K562 (cell line): ENCODE data around the gene SPTAN1. TPM values are rescaled to one million over a fixed set of nuclear protein-coding genes. Genes with fewer than 3 reads are reported as not detected.

Source experiments
- ATAC-seq: fragments of 200-7000 bp; cut with Tn5 transposase; 3 replicates; pipeline ENCODE4 v1.9.1; 2020; ENCODE audit warnings: moderate library complexity
- BruUV-seq: library from RNA; stranded (reverse); fragments of 400-500 nt; replicated peaks from 2 replicates; lab custom pipeline; 2021; lab: Mats Ljungman, UMichigan
- CTCF ChIA-PET: fragments of 300-600 bp; formaldehyde crosslinking; extraction: SDS; loops from one replicate; lab custom pipeline; 2021; ENCODE audit warnings: low intra/inter-chr PET ratio; lab: Yijun Ruan, JAX
- POLR2A ChIA-PET: fragments of 300-600, 350-650 bp; sonication (Branson Sonifier 250); formaldehyde crosslinking; extraction: SDS; loops from one replicate; lab custom pipeline; 2021; ENCODE audit warnings: antibody characterized with exemption, inconsistent platforms; lab: Yijun Ruan, JAX
- DNase-seq, 4 experiments: peaks; one replicate each; pipeline versions ENCODE4 v3.0.0 to v3.0.0-alpha.2; 2011 to 2018; ENCODE audit warnings: low spot score in 3 of 4, mixed read lengths in 3 of 4; ENCODE audit errors: extremely low read depth in 1 of 4
- FAIRE-seq: peaks from 2 replicates; lab custom pipeline; 2011; peaks lifted over from hg19 to GRCh38; lab: Jason Lieb, UNC
- H2AFZ ChIP-seq: 2 replicates; pipeline ENCODE4 v1.6.0; 2011; ENCODE audit warnings: low read depth, low read length, control low read depth, inconsistent platforms
- H3K27ac ChIP-seq: fragments of 200-600 bp; 3 replicates; pipeline ENCODE4 v1.8.0; 2011; ENCODE audit warnings: low read depth, mild to moderate bottlenecking, control low read depth, inconsistent platforms, low read length, moderate library complexity, mixed read lengths; ENCODE audit errors: extremely low read depth
- H3K27me3 ChIP-seq, 2 experiments: fragments of 300-600 bp in 1 of 2; 2 replicates in 1 of 2; 3 replicates in 1 of 2; pipeline versions ENCODE4 v1.6.0 to v1.8.0; 2011; ENCODE audit warnings: inconsistent platforms in 2 of 2, low read length in 2 of 2, mild to moderate bottlenecking in 1 of 2, mixed read lengths in 1 of 2, moderate library complexity in 1 of 2; ENCODE audit not compliant: control insufficient read depth in 2 of 2, insufficient read depth in 2 of 2
- H3K36me3 ChIP-seq: fragments of 300-600 bp; 3 replicates; pipeline ENCODE4 v1.8.0; 2011; ENCODE audit warnings: mild to moderate bottlenecking, low read length, inconsistent platforms; ENCODE audit not compliant: control insufficient read depth, insufficient read depth
- H3K4me1 ChIP-seq, 2 experiments: fragments of 200-600 bp in 1 of 2; replicated peaks in 1 of 2; 2 replicates in 1 of 2; 3 replicates in 1 of 2; pipeline versions ENCODE4 v1.5.1 to v1.8.0; 2011; ENCODE audit warnings: inconsistent platforms in 2 of 2, low read length in 2 of 2, mild to moderate bottlenecking in 1 of 2, mixed read lengths in 1 of 2, moderate library complexity in 1 of 2; ENCODE audit not compliant: control insufficient read depth in 2 of 2, insufficient read depth in 2 of 2
- H3K4me2 ChIP-seq: 2 replicates; pipeline ENCODE4 v1.6.1; 2011; ENCODE audit warnings: low read length, control low read depth, inconsistent platforms, mixed read lengths; ENCODE audit not compliant: insufficient read depth
- H3K4me3 ChIP-seq: fragments of 200-600 bp; sonication (generic), shearing (Covaris generic); 2 replicates; pipeline ENCODE4 v1.5.1; 2016; ENCODE audit warnings: control low read depth, inconsistent platforms
- H3K79me2 ChIP-seq: fragments of 200-600 bp; 3 replicates; pipeline ENCODE4 v1.8.0; 2011; ENCODE audit warnings: low read length, inconsistent platforms; ENCODE audit not compliant: control insufficient read depth, insufficient read depth
- H3K9ac ChIP-seq, 2 experiments: 2 replicates each; pipeline versions ENCODE4 v1.6.0 to v1.6.1; 2011; ENCODE audit warnings: low read depth in 2 of 2, low read length in 2 of 2, control low read depth in 1 of 2, inconsistent platforms in 1 of 2, mild to moderate bottlenecking in 1 of 2, mixed read lengths in 1 of 2; ENCODE audit not compliant: insufficient read depth in 1 of 2
- H3K9me1 ChIP-seq: one replicate; pipeline ENCODE4 v1.6.0; 2011; ENCODE audit warnings: inconsistent platforms, mild to moderate bottlenecking, low read length, moderate library complexity; ENCODE audit not compliant: control insufficient read depth, insufficient read depth
- H3K9me3 ChIP-seq: replicated peaks from 2 replicates; pipeline ENCODE4 v1.5.1; 2011; ENCODE audit warnings: low read depth, low read length, inconsistent platforms; ENCODE audit not compliant: control insufficient read depth, insufficient read depth
- H4K20me1 ChIP-seq: replicated peaks from 2 replicates; pipeline ENCODE4 v1.6.1; 2011; ENCODE audit warnings: low read length, inconsistent platforms, mixed read lengths; ENCODE audit not compliant: control insufficient read depth, insufficient read depth
- FOXM1 ChIP-seq, 2 experiments: fragments of 450-650 bp in 1 of 2; sonication (generic) in 1 of 2; formaldehyde crosslinking in 1 of 2; IDR thresholded peaks; 2 replicates each; pipeline versions ENCODE4 v1.6.1 to v1.9.0; 2017 to 2022; ENCODE audit warnings: low read depth in 2 of 2, mild to moderate bottlenecking in 2 of 2, missing genetic modification reagents in 1 of 2, moderate library complexity in 1 of 2
- RBM22 ChIP-seq: fragments of 200-400 bp; formaldehyde crosslinking; IDR thresholded peaks from 2 replicates; pipeline ENCODE4 v1.6.1; 2018; ENCODE audit warnings: low read length, low read depth; ENCODE audit not compliant: poor library complexity, severe bottlenecking
- RERE ChIP-seq: sonication (generic); formaldehyde crosslinking; IDR thresholded peaks from 2 replicates; pipeline ENCODE4 v1.8.0; 2023; ENCODE audit warnings: missing genetic modification reagents, mild to moderate bottlenecking, borderline replicate concordance
- ZNF407 ChIP-seq: fragments of 450-650 bp; IDR thresholded peaks from 2 replicates; pipeline ENCODE4 v1.6.1; 2016; ENCODE audit warnings: low read depth
- WGBS: fragments of 100-300 bp; shearing (Covaris generic); methylation state at CpG from one replicate; pipeline ENCODE4 v1.1.6; 2016; ENCODE audit warnings: low coverage, mixed read lengths; ENCODE audit not compliant: insufficient coverage; ENCODE audit errors: missing lambda C conversion rate; 5-methylcytosine and 5-hydroxymethylcytosine counted together
- in situ Hi-C: fragments of 300-500 bp; cut with MboI; formaldehyde crosslinking; loops from 4 replicates; pipeline ENCODE4 v1.15.0; 2018; ENCODE audit warnings: inconsistent platforms, mixed read lengths
- intact Hi-C: fragments of 100-400 bp; cut with micrococcal nuclease; formaldehyde crosslinking; loops from 2 replicates; pipeline ENCODE4 v1.14.2; 2022
- polyA plus RNA-seq, 8 experiments: library from polyadenylated mRNA; depleted of rRNA in 4 of 8; stranded (reverse) in 5 of 8; unstranded in 3 of 8; fragments of >200 nt; fragmentation: Nextera tagmentation in 2 of 8; fragmentation: Illumina TruSeq in 1 of 8; extraction: Ambion mirVana in 2 of 8; extraction: Trizol in 1 of 8; gene quantifications; 2 replicates each; pipeline versions ENCODE4 v1.2.1 to v1.2.3, GENCODE V29; 2011 to 2014; ENCODE audit warnings: inconsistent platforms in 1 of 8, missing spikeins in 1 of 8
- total RNA-seq, 7 experiments: library from RNA; depleted of rRNA in 6 of 7; stranded (reverse); fragments of >200 nt in 6 of 7; fragmentation: Illumina TruSeq in 2 of 7; extraction: Trizol in 2 of 7; gene quantifications; 2 replicates each; pipeline versions ENCODE4 v1.2.1 to v1.2.3, GENCODE V29; 2011 to 2021; ENCODE audit warnings: low replicate concordance in 1 of 7

SPTAN1 gene
- total and polyA plus RNA-seq, 9 of the 15 experiments (the other 6 are each of a cell fraction or from before 2014, with no cell fraction given), result 1.5 to 13.5 (median 6.8) TPM

GRCh38 chr9:128556276-128556675, 3.9 kb downstream of the SPTAN1 start (continued):
- TF ChIP-seq FOXM1 (IDR thresholded peaks at IDR 0.05; ENCODE audit: low read depth), result no peak
- no peak for TF ChIP-seq FOXM1 (CRISPR knock-in tag; IDR thresholded peaks at IDR 0.05; ENCODE audit: low read depth)

GRCh38 chr9:128556926-128557634, 4.7 kb downstream of the SPTAN1 start:
- ChIA-PET POLR2A (no interaction called here), CTCF (no interaction called here)
- peaks cover 4 to 9% of the 10 kb centered on the region in 2 experiments; a peak in 2 of 5 replicates for H3K27me3 ChIP-seq
- no peak overlapping the region for H3K4me3 ChIP-seq
- BruUV-seq, result no TSS peak
- WGBS, result 8% methylated on average over 5 of the region's 5 CpGs
- in situ Hi-C loops (no loop called here), intact Hi-C loops (loop anchor here (10.0 kb wide), 1 partner anchor 192 kb away; no protein-coding TSS in a partner anchor)
- H3K36me3 ChIP-seq, result no peaks in the 10 kb centered on the region
- ATAC-seq, result no peak
- peaks cover 15 to 17% of the 10 kb centered on the region in 2 experiments for H3K4me1 ChIP-seq
- no peak overlapping the region for H3K27ac ChIP-seq
- H3K9ac ChIP-seq, result no peak overlapping the region
- no peaks in the 10 kb centered on the region for H3K9me1 ChIP-seq
- FAIRE-seq, result no peak
- no peak for DNase-seq
- no peak overlapping the region for H3K4me2 ChIP-seq
- no peaks in the 10 kb centered on the region for H3K79me2 ChIP-seq
- no peaks in the 10 kb centered on the region for H3K9me3 ChIP-seq
- H4K20me1 ChIP-seq, result peaks cover 15% of the 10 kb centered on the region
- H2AFZ ChIP-seq, result no peak overlapping the region
- TF ChIP-seq RBM22, result no peak
- no peak for TF ChIP-seq ZNF407
- no peak for TF ChIP-seq RERE (CRISPR knock-in tag)
